Astrocyte (in vitro differentiated cells and primary cell): ENCODE measurements around the gene APOBEC3B.
"Not testable (repeated sequence)": the region's sequence is repeated elsewhere in the genome, so short reads cannot be mapped to it uniquely, and the experiment has no call there.

ENCODE experiments used
- EZH2 ChIP-seq: IDR thresholded peaks from 2 replicates; pipeline ENCODE4 v1.6.1; 2012; ENCODE audit warnings: mild to moderate bottlenecking, low read length, inconsistent platforms; ENCODE audit not compliant: insufficient read depth
- TF ChIP-seq, protein P1 (sequence below): IDR thresholded peaks from 2 replicates; pipeline ENCODE4 v1.5.1; 2011; ENCODE audit warnings: low read depth, mild to moderate bottlenecking, inconsistent platforms, low read length, moderate library complexity; ENCODE audit not compliant: insufficient read depth

DNA sequence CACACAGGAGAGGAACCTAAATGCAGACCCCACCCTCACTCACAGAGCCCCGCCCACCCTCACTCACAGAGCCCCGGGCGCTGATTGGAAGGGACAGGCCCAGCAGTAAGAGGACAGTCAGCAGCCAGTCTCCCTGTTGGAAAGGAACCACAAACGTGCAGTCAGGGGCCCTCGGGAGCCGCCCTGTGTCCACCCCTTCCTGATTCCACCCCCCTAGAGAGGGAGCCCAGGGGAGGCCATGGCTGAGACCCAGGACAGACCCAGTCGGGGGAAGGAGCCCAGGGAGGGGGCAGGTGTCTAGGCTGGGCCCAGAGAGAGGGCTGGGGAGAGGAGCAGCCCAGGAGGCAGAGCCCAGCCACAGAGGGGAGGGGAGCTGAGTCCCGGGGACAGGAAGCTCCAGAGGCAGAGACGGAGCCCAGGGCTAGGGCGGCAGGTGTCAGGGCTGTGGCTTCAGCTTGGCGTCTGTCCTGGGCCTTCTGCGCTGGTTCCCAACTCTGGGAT lies 10.8 kb downstream of the APOBEC3B start:
- TF ChIP-seq, protein P1, sequence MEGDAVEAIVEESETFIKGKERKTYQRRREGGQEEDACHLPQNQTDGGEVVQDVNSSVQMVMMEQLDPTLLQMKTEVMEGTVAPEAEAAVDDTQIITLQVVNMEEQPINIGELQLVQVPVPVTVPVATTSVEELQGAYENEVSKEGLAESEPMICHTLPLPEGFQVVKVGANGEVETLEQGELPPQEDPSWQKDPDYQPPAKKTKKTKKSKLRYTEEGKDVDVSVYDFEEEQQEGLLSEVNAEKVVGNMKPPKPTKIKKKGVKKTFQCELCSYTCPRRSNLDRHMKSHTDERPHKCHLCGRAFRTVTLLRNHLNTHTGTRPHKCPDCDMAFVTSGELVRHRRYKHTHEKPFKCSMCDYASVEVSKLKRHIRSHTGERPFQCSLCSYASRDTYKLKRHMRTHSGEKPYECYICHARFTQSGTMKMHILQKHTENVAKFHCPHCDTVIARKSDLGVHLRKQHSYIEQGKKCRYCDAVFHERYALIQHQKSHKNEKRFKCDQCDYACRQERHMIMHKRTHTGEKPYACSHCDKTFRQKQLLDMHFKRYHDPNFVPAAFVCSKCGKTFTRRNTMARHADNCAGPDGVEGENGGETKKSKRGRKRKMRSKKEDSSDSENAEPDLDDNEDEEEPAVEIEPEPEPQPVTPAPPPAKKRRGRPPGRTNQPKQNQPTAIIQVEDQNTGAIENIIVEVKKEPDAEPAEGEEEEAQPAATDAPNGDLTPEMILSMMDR = not testable (repeated sequence)
- TF ChIP-seq EZH2 = not testable (repeated sequence)
